Hepatocyte (in vitro differentiated cells): ENCODE results near the gene CHRM2.

Experiments used
- EZH2phosphoT487 ChIP-seq: fragments of 200-600 bp; sonication (generic); IDR thresholded peaks from one replicate; pipeline ENCODE4 v1.6.1; 2018; ENCODE audit warnings: antibody characterized with exemption, mild to moderate bottlenecking, low read depth, moderate library complexity; ENCODE audit not compliant: unreplicated experiment, severe bottlenecking
- TF ChIP-seq, protein P1 (sequence below): fragments of 200-600 bp; sonication (generic); IDR thresholded peaks from 2 replicates; pipeline ENCODE4 v1.5.1; 2016; ENCODE audit warnings: antibody characterized with exemption, mild to moderate bottlenecking; ENCODE audit not compliant: poor library complexity

DNA sequence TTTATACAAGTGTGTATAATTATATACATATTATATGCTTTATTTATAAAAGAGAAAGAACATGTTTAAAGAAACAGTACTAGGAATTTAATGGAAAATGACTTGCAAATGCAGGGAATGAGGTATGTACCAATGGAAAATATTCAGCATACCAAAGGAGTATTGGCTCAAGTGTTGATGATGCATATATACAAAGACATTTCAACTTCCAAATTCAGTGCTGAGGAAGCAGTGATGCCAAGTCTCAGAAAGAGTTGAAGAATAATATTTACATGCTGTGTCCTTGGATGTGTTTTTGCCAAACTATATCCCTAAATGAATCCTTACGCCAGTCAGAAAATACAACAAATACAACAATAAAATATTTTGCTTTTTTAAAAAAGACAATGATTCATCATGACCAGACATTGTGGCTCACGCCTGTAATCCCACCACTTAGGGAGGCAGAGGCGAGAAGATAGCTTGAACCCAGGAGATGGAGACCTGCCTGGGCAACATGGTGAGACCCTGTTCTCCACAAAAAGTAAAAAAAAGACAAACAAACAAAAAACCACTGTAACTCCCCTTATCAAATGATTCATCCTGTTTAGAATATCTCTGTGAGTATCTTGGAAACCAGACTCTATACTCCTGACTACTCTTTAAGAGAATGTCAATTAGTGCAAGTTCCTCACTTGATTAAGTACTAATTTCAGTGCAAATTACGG is 157.2 kb downstream of the CHRM2 start:
- TF ChIP-seq, protein P1, sequence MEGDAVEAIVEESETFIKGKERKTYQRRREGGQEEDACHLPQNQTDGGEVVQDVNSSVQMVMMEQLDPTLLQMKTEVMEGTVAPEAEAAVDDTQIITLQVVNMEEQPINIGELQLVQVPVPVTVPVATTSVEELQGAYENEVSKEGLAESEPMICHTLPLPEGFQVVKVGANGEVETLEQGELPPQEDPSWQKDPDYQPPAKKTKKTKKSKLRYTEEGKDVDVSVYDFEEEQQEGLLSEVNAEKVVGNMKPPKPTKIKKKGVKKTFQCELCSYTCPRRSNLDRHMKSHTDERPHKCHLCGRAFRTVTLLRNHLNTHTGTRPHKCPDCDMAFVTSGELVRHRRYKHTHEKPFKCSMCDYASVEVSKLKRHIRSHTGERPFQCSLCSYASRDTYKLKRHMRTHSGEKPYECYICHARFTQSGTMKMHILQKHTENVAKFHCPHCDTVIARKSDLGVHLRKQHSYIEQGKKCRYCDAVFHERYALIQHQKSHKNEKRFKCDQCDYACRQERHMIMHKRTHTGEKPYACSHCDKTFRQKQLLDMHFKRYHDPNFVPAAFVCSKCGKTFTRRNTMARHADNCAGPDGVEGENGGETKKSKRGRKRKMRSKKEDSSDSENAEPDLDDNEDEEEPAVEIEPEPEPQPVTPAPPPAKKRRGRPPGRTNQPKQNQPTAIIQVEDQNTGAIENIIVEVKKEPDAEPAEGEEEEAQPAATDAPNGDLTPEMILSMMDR = no peak
- no peak for TF ChIP-seq EZH2phosphoT487
